Kidney (tissue), 14 donors: ENCODE data around the gene SNCAIP. TPM values are rescaled to one million over a fixed set of nuclear protein-coding genes. Genes with fewer than 3 reads are reported as not detected.

Experiments
- DNase-seq, 5 donors: peaks; one replicate each; pipeline ENCODE4 v3.0.0-alpha.2; 2013 to 2020
- FAIRE-seq: peaks from 2 replicates; lab custom pipeline; 2012; peaks lifted over from hg19 to GRCh38; lab: Jason Lieb, UNC
- H3K27ac ChIP-seq, 2 donors: one replicate each; pipeline ENCODE4 v1.7.0; 2013; ENCODE audit warnings: low read depth in 2 of 2, low read length in 2 of 2, inconsistent platforms in 1 of 2
- H3K27me3 ChIP-seq: one replicate; pipeline ENCODE4 v1.7.1; 2013; ENCODE audit warnings: low read length, inconsistent platforms; ENCODE audit not compliant: control insufficient read depth, insufficient read depth
- H3K36me3 ChIP-seq, 3 donors: one replicate each; pipeline versions ENCODE4 v1.7.0 to v1.7.1; 2013; ENCODE audit warnings: low read length in 3 of 3, control low read depth in 1 of 3, inconsistent platforms in 1 of 3; ENCODE audit not compliant: insufficient read depth in 3 of 3, control insufficient read depth in 2 of 3
- H3K4me1 ChIP-seq, 3 donors: one replicate each; pipeline versions ENCODE4 v1.7.0 to v1.7.1; 2013; ENCODE audit warnings: low read length in 3 of 3, inconsistent platforms in 1 of 3, low read depth in 1 of 3; ENCODE audit not compliant: control insufficient read depth in 2 of 3, insufficient read depth in 2 of 3
- H3K4me3 ChIP-seq, 3 donors: one replicate each; pipeline versions ENCODE4 v1.7.0 to v1.8.1; 2013; ENCODE audit warnings: low read length in 3 of 3, control low read depth in 1 of 3, inconsistent platforms in 1 of 3
- H3K9ac ChIP-seq, 3 donors: one replicate each; pipeline versions ENCODE4 v1.7.0 to v1.7.1; 2013; ENCODE audit warnings: low read length in 3 of 3, control low read depth in 1 of 3, inconsistent platforms in 1 of 3
- H3K9me3 ChIP-seq, 3 donors: one replicate each; pipeline versions ENCODE4 v1.7.0 to v1.7.1; 2013; ENCODE audit warnings: low read length in 3 of 3, control low read depth in 1 of 3, inconsistent platforms in 1 of 3; ENCODE audit not compliant: control insufficient read depth in 2 of 3, insufficient read depth in 1 of 3
- intact Hi-C: fragments of 100-400 bp; cut with DNase I; formaldehyde crosslinking; loops from one replicate; pipeline ENCODE4 v1.11.1; 2022
- polyA plus RNA-seq: library from polyadenylated mRNA; stranded (reverse); fragments of 350-450 nt; fragmentation: Illumina TruSeq; extraction: RNeasy Lipid Tissue Mini Kit (QIAGEN cat#74804); gene quantifications from one replicate; pipeline ENCODE4 v1.2.3, GENCODE V29; 2014; ENCODE audit warnings: low read depth, low replicate concordance; ENCODE audit not compliant: insufficient read depth
- total RNA-seq: library from RNA; stranded (reverse); fragmentation: NEBNext Ultra II Directional; extraction: Animal tissue kit (Norgen Biotek cat#: 25700); gene quantifications from one replicate; pipeline ENCODE4 v1.2.1, GENCODE V29; 2021
- TF ChIP-seq, protein P1 (sequence below): IDR thresholded peaks from 3 replicates; pipeline ENCODE4 v1.5.1; 2012; ENCODE audit warnings: mild to moderate bottlenecking, moderate library complexity, borderline replicate concordance; ENCODE audit not compliant: insufficient read depth; ENCODE audit errors: extremely low read depth
- donor health status: control.
- donor health status: control.
- donor health status: control.
- donor health status: control.
- donor health status: control.
- donor health status: DM: yes; HTN: yes; CAD: no.
- donor health status: Normal renal cell carcinoma (clear cell type).

The SNCAIP gene
- total and polyA plus RNA-seq, 2 donors from 2014 or later = 0.82 to 7.8 TPM

- intact Hi-C loops = no loop called here
- no peak for FAIRE-seq
Observed at GRCh38 chr5:122322801-122323548, 10.9 kb downstream of the SNCAIP start.

GRCh38 chr5:122323738-122324137 is 11.7 kb downstream of the SNCAIP start:
- intact Hi-C loops = no loop called here

More at GRCh38 chr5:122322801-122323548, 10.9 kb downstream of the SNCAIP start:
- no peak overlapping the region for H3K9ac ChIP-seq
- H3K36me3 ChIP-seq = no peaks in the 10 kb centered on the region
- H3K9me3 ChIP-seq = no peaks in the 10 kb centered on the region
- no peaks in the 10 kb centered on the region for H3K27me3 ChIP-seq
- no peak overlapping the region for H3K27ac ChIP-seq
- H3K4me3 ChIP-seq = no peak overlapping the region
- peak in 3 of 5 donors; percentile 21 to 85 (median 84) for DNase-seq
- no peaks in the 10 kb centered on the region for H3K4me1 ChIP-seq
- TF ChIP-seq, protein P1, sequence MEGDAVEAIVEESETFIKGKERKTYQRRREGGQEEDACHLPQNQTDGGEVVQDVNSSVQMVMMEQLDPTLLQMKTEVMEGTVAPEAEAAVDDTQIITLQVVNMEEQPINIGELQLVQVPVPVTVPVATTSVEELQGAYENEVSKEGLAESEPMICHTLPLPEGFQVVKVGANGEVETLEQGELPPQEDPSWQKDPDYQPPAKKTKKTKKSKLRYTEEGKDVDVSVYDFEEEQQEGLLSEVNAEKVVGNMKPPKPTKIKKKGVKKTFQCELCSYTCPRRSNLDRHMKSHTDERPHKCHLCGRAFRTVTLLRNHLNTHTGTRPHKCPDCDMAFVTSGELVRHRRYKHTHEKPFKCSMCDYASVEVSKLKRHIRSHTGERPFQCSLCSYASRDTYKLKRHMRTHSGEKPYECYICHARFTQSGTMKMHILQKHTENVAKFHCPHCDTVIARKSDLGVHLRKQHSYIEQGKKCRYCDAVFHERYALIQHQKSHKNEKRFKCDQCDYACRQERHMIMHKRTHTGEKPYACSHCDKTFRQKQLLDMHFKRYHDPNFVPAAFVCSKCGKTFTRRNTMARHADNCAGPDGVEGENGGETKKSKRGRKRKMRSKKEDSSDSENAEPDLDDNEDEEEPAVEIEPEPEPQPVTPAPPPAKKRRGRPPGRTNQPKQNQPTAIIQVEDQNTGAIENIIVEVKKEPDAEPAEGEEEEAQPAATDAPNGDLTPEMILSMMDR = no peak

GRCh38 chr5:122327110-122327509 is 15.1 kb downstream of the SNCAIP start:
- H3K36me3 ChIP-seq = no peaks in the 10 kb centered on the region
- TF ChIP-seq, protein P1 = no peak
- no peaks in the 10 kb centered on the region for H3K4me1 ChIP-seq
- H3K4me3 ChIP-seq = no peak overlapping the region
- H3K27me3 ChIP-seq = no peaks in the 10 kb centered on the region
- H3K9ac ChIP-seq = no peak overlapping the region
- no peaks in the 10 kb centered on the region for H3K9me3 ChIP-seq
- H3K27ac ChIP-seq = no peak overlapping the region
- FAIRE-seq (no peak), DNase-seq (no peak)
- intact Hi-C loops = no loop called here

More at GRCh38 chr5:122323738-122324137, 11.7 kb downstream of the SNCAIP start:
- no peaks in the 10 kb centered on the region for H3K27me3 ChIP-seq
- H3K4me1 ChIP-seq = no peaks in the 10 kb centered on the region
- TF ChIP-seq, protein P1 = no peak
- H3K27ac ChIP-seq = no peak overlapping the region
- FAIRE-seq (no peak), DNase-seq (no peak)
- H3K4me3 ChIP-seq = no peak overlapping the region
- no peaks in the 10 kb centered on the region for H3K9me3 ChIP-seq
- no peaks in the 10 kb centered on the region for H3K36me3 ChIP-seq
- no peak overlapping the region for H3K9ac ChIP-seq

DNA sequence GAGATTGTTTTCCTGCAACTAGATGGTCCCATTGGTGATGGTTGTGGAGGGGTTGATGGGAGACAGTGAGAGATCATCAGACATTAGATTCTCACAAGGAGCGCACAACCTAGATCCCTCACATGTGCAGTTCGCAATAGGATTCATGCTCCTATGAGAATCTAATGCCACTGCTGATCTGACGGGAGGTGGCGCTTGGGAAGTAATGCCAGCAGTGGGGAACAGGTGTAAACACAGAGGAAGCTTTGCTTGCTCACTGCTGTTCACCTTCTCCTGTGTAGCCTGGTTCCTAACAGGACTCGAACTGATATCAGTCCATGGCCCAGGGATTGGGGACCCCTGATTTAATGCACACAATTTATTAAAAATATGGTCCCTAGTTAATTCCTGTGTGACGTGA is 18.8 kb downstream of the SNCAIP start:
- TF ChIP-seq, protein P1 = no peak
- FAIRE-seq = no peak
- Histone ChIP-seq H3K27ac (no peak overlapping the region), H3K9ac (no peak overlapping the region), H3K4me1 (peaks cover 0 to 4% (median 0%) of the 10 kb centered on the region in 3 donors), H3K27me3 (no peaks in the 10 kb centered on the region), H3K36me3 (no peaks in the 10 kb centered on the region), H3K9me3 (no peaks in the 10 kb centered on the region), H3K4me3 (no peak overlapping the region)
- intact Hi-C loops = no loop called here
- DNase-seq = no peak
